ENCODE measurements around the gene SCN8A. TPM values are rescaled to one million over a fixed set of nuclear protein-coding genes. Genes with fewer than 3 reads are reported as not detected.

Gene SCN8A
- total RNA-seq, 2 donors from 2014 or later = 7.6 to 10.4 TPM

DNA sequence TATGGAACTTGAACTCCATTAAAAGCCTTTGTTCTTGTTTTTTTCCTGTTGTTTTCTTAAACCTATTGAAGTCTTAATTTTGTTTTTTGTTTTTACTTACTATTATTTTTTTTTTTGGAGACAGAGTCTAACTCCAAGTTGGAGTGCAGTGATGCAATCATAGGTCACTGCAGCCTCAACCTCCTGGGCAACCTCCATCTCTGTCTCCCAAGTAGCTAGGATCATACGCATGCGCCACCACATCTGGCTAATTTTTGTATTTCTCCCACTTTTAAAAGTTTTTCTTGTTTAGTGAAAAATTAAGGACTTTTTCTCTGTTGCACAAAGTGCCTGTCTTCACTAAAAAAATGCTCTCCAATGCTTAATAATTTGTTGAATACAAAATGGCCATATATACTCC lies 76.2 kb downstream of the SCN8A start:
- H3K36me3 ChIP-seq = no peaks in the 10 kb centered on the region
- no peak overlapping the region for H3K27ac ChIP-seq
- no peaks in the 10 kb centered on the region for H3K4me1 ChIP-seq (replicated peaks)
- no peaks in the 10 kb centered on the region for H3K9me3 ChIP-seq
- 98% methylated on average over 2 of the region's 2 CpGs for WGBS
- no peaks in the 10 kb centered on the region for H3K27me3 ChIP-seq (replicated peaks; ENCODE audit: insufficient read depth)
- DNase-seq (ENCODE audit: low spot score) = no peak
- TF ChIP-seq, protein P1, sequence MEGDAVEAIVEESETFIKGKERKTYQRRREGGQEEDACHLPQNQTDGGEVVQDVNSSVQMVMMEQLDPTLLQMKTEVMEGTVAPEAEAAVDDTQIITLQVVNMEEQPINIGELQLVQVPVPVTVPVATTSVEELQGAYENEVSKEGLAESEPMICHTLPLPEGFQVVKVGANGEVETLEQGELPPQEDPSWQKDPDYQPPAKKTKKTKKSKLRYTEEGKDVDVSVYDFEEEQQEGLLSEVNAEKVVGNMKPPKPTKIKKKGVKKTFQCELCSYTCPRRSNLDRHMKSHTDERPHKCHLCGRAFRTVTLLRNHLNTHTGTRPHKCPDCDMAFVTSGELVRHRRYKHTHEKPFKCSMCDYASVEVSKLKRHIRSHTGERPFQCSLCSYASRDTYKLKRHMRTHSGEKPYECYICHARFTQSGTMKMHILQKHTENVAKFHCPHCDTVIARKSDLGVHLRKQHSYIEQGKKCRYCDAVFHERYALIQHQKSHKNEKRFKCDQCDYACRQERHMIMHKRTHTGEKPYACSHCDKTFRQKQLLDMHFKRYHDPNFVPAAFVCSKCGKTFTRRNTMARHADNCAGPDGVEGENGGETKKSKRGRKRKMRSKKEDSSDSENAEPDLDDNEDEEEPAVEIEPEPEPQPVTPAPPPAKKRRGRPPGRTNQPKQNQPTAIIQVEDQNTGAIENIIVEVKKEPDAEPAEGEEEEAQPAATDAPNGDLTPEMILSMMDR (IDR thresholded peaks at IDR 0.05) = no peak
- TF ChIP-seq POLR2A (IDR thresholded peaks at IDR 0.05) (no peak), POLR2AphosphoS5 (IDR thresholded peaks at IDR 0.05) (no peak)
- H3K4me3 ChIP-seq = no peak overlapping the region
- intact Hi-C loops (cut with DNase I) = no loop called here

GRCh38 chr12:51669271-51669670 lies 78.2 kb downstream of the SCN8A start:
- H3K4me3 ChIP-seq = no peak overlapping the region
- intact Hi-C loops (cut with DNase I) = no loop called here
- no peaks in the 10 kb centered on the region for H3K27me3 ChIP-seq (replicated peaks; ENCODE audit: insufficient read depth)
- H3K27ac ChIP-seq = no peak overlapping the region
- H3K4me1 ChIP-seq (replicated peaks) = no peaks in the 10 kb centered on the region
- no peak for TF ChIP-seq POLR2AphosphoS5 (IDR thresholded peaks at IDR 0.05)
- TF ChIP-seq, protein P1 (IDR thresholded peaks at IDR 0.05) = no peak
- TF ChIP-seq POLR2A (IDR thresholded peaks at IDR 0.05) = no peak
- H3K9me3 ChIP-seq = no peaks in the 10 kb centered on the region
- no peaks in the 10 kb centered on the region for H3K36me3 ChIP-seq
- 88% methylated on average over 2 of the region's 2 CpGs for WGBS
- no peak for DNase-seq (ENCODE audit: low spot score)

GRCh38 chr12:51669996-51670395 lies 79.0 kb downstream of the SCN8A start:
- H3K27ac ChIP-seq = no peak overlapping the region
- H3K27me3 ChIP-seq (replicated peaks; ENCODE audit: insufficient read depth) = no peaks in the 10 kb centered on the region
- intact Hi-C loops (cut with DNase I) = no loop called here
- DNase-seq (ENCODE audit: low spot score) = no peak
- H3K4me3 ChIP-seq = no peak overlapping the region
- H3K36me3 ChIP-seq = no peaks in the 10 kb centered on the region
- 87% methylated on average over 1 of the region's 1 CpG for WGBS
- TF ChIP-seq, protein P1 (IDR thresholded peaks at IDR 0.05) = no peak
- TF ChIP-seq POLR2A (IDR thresholded peaks at IDR 0.05) = no peak
- no peak for TF ChIP-seq POLR2AphosphoS5 (IDR thresholded peaks at IDR 0.05)
- H3K4me1 ChIP-seq (replicated peaks) = no peaks in the 10 kb centered on the region
- H3K9me3 ChIP-seq = no peaks in the 10 kb centered on the region

DNA sequence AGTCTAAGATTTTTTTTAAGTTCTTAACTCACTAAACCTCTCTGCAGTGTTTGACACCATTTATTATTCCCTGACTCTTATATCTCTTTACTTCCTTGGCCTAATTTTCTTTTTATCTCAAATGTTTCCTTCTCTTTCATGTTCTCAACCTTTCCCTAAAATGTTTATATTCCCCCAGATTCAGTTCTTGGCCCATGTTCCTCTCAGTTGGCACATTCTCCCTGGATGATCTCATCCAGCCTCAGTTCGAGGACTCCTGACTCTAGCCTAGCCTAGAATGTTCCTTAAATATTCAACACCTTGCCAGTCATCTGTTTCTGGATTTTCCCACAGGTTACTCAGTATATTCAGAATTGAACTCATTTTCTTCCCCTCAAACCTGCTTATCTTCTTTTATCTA lies 81.3 kb downstream of the SCN8A start:
- intact Hi-C loops (cut with DNase I) = no loop called here
- Histone ChIP-seq H3K4me1 (replicated peaks) (no peaks in the 10 kb centered on the region), H3K9me3 (no peaks in the 10 kb centered on the region), H3K4me3 (no peak overlapping the region), H3K36me3 (no peaks in the 10 kb centered on the region), H3K27ac (no peak overlapping the region), H3K27me3 (replicated peaks; ENCODE audit: insufficient read depth) (no peaks in the 10 kb centered on the region)
- TF ChIP-seq POLR2A (IDR thresholded peaks at IDR 0.05) = no peak
- TF ChIP-seq, protein P1 (IDR thresholded peaks at IDR 0.05) = no peak
- no peak for TF ChIP-seq POLR2AphosphoS5 (IDR thresholded peaks at IDR 0.05)
- DNase-seq (ENCODE audit: low spot score) = no peak
- 22% methylated on average over 1 of the region's 1 CpG for WGBS

DNA sequence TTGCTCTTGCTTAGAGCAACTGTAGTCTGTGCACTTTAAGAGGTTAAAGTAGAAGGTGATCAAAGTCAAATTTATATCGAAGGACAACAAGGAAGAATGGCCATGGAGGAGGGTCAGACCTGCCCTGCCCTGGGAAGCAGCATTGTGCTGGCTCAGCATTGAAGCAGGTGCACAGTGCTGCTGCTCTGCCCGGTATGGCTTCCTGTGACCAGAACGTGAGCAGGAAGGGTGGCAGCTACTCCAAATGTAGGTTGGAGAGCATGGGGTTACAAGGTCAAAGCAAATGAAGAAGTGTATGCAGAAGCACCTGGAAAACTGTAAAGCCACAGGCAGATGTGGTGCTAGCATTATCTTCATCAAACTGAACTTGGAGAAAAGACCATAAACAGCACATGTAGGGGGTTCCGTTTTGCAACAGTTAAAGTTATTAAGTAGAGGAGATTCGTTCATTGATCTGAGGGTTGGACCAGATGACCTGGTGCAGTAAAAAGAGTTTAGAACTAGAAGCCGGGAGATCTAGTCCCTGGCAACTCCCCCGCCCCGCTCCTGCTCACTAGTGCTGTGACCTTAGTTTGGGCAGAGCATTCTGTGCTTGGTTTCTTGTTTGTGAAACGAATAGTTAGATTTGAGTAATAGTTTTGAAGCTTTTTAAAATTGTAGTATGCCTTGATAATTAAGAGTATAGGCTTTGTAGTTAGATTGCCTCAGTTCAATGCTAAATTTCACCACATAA lies 84.2 kb downstream of the SCN8A start:
- Histone ChIP-seq H3K27me3 (replicated peaks; ENCODE audit: insufficient read depth) (no peaks in the 10 kb centered on the region), H3K4me3 (no peak overlapping the region), H3K36me3 (no peaks in the 10 kb centered on the region), H3K9me3 (no peaks in the 10 kb centered on the region), H3K27ac (no peak overlapping the region), H3K4me1 (replicated peaks) (no peaks in the 10 kb centered on the region)
- TF ChIP-seq POLR2A (IDR thresholded peaks at IDR 0.05) (no peak), POLR2AphosphoS5 (IDR thresholded peaks at IDR 0.05) (no peak)
- TF ChIP-seq, protein P1 (IDR thresholded peaks at IDR 0.05) = no peak
- DNase-seq (ENCODE audit: low spot score) = no peak
- intact Hi-C loops (cut with DNase I) = no loop called here
- 71% methylated on average over 9 of the region's 9 CpGs for WGBS

Data from prostate gland (tissue), 2 donors.